Measurements from ENCODE around the gene TNNC2. TPM values are rescaled to one million over a fixed set of nuclear protein-coding genes. Genes with fewer than 3 reads are reported as not detected.
"Not testable (repeated sequence)": the region's sequence is repeated elsewhere in the genome, so short reads cannot be mapped to it uniquely, and the experiment has no call there.

The TNNC2 gene
- total RNA-seq (2021; fragmentation: NEBNext Ultra II Directional; extraction: Animal tissue kit (Norgen Biotek cat#: 25700)), result not detected
- long read RNA-seq, result 0 reads

DNA sequence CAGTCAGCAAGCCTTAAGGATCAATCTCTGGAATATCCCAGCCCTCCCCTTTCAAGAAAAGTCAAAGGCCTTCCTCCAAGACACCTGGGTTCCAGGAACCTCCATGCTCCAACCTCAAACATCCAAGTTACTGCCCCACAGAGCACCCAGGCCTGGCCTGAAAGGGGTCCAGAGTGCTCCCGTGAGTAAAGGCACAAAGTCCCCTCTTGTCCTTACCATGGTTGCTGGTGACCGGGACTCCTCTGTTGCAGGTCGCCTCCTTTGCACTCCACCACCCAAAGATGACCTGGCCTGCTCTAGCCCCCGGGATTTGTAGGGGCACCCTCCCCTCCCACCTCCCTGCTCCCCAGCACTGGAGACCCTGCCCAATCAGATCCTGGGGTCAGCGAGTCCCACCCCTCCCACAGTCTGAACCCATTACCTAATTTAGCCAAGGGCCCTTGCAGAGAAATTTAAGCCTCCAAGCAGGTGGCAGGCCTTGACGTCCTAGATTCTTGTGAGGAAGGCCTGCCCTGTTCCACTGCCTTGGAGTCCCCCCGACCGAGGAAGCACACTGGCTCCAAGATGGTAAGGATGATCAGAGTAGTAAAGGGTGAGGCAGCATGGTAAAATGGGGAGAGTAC is at the start of gene TNNC2:
Gene TNNC2 (minus strand): TSS at position 283 of the 623 bp plus-strand sequence. CDS start 64 bp downstream, at position 219.
- Mint-ChIP-seq H3K27me3 (ENCODE audit: insufficient read depth) (peaks cover 6% of the 10 kb centered on the region), H3K9me3 (no peaks in the 10 kb centered on the region), H3K4me3 (no peak within 1 kb of the TSS), H3K27ac (peak within 1 kb of the TSS; percentile 55), H3K36me3 (ENCODE audit: low read depth) (no peaks in the 10 kb centered on the region), H3K4me1 (ENCODE audit: low read depth) (peaks cover 37% of the 10 kb centered on the region)
- no peak for DNase-seq
- TF ChIP-seq, protein P1, sequence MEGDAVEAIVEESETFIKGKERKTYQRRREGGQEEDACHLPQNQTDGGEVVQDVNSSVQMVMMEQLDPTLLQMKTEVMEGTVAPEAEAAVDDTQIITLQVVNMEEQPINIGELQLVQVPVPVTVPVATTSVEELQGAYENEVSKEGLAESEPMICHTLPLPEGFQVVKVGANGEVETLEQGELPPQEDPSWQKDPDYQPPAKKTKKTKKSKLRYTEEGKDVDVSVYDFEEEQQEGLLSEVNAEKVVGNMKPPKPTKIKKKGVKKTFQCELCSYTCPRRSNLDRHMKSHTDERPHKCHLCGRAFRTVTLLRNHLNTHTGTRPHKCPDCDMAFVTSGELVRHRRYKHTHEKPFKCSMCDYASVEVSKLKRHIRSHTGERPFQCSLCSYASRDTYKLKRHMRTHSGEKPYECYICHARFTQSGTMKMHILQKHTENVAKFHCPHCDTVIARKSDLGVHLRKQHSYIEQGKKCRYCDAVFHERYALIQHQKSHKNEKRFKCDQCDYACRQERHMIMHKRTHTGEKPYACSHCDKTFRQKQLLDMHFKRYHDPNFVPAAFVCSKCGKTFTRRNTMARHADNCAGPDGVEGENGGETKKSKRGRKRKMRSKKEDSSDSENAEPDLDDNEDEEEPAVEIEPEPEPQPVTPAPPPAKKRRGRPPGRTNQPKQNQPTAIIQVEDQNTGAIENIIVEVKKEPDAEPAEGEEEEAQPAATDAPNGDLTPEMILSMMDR (IDR thresholded peaks at IDR 0.05), result no peak

DNA sequence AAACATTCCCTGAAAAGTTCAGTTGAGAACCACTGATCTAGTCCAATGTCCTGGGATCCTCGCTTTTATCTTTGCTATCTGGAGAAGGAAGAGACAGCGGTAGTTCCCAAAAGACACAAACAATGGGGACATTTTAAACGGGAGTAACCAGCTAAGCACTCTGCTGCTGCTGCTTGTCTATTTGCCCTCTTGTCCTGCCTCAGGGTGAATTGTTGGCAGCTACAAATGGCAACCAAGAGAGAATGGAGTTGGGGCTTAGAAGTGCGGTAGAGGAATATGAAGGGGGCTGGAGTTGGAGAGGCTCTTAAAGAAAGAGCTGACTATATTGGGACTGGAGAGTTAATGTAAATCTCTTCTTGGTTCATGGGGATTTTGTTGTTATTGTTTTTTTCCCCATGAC is 47.5 kb upstream of the TNNC2 start:
- no peaks in the 10 kb centered on the region for H3K9me3 Mint-ChIP-seq
- TF ChIP-seq, protein P1 (IDR thresholded peaks at IDR 0.05), result no peak
- DNase-seq, result no peak
- no peaks in the 10 kb centered on the region for H3K36me3 Mint-ChIP-seq (ENCODE audit: low read depth)
- peaks cover 8% of the 10 kb centered on the region; the same call in 1 of the 2 replicates for H3K4me1 Mint-ChIP-seq (ENCODE audit: low read depth)
- H3K27ac Mint-ChIP-seq, result no peak overlapping the region
- no peaks in the 10 kb centered on the region for H3K27me3 Mint-ChIP-seq (ENCODE audit: insufficient read depth)
- no peak overlapping the region for H3K4me3 Mint-ChIP-seq

DNA sequence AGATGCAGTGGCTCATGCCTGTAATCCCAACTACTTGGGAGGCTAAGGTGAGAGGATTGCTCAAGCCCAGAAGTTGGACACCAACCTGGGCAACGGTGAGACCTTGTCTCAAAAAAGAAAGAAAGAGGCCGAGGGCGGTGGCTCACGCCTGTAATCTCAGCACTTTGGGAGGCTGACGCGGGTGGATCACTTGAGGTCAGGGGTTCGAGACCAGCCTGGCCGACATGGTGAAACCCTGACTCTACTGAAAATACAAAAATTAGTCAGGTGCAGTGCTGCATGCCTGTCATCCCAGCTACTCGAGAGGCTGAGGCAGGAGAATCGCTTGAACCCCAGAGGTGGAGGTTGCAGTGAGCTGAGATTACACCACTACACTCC is 47.0 kb upstream of the TNNC2 start:
- not testable (repeated sequence) for H3K4me3 Mint-ChIP-seq; DNase-seq; H3K4me1 Mint-ChIP-seq (ENCODE audit: low read depth); H3K27ac Mint-ChIP-seq; H3K9me3 Mint-ChIP-seq; H3K27me3 Mint-ChIP-seq (ENCODE audit: insufficient read depth); H3K36me3 Mint-ChIP-seq (ENCODE audit: low read depth)

DNA sequence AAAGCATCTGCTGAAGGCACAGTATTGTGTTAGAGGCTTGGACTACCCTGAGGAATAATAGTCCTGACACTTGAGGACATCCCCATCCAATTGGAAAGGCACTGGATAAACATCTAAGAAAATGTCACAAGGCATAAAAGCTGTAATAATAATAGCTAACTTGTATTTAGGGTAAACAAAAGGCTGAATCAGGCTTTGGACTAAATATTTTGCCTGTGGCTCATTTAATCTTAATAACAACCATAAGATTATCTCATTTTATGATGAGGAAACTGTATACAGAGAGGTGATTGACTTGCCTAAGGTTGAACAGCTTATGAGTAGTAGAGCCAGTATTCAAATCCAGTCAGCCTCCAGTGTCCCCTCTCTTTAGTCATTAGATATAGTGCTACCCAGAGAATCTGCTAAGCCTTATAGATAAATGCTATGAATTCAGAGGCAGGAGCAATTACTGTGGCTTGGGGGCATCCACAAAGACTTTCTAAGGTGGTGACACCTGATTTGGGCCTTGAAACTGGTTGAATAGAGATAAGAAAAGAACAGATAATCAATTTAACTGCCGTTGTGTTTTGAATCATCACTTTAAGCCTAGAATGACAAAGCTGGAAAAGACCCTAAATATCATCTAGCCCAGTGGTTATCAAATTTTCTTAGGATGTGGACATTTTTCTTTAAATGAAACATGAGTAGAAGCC is 46.4 kb upstream of the TNNC2 start:
- Mint-ChIP-seq H3K9me3 (no peaks in the 10 kb centered on the region), H3K36me3 (ENCODE audit: low read depth) (no peaks in the 10 kb centered on the region), H3K4me3 (no peak overlapping the region), H3K27me3 (ENCODE audit: insufficient read depth) (no peaks in the 10 kb centered on the region), H3K27ac (no peak overlapping the region), H3K4me1 (ENCODE audit: low read depth) (peaks cover 8% of the 10 kb centered on the region; the same call in 1 of the 2 replicates)
- TF ChIP-seq, protein P1 (IDR thresholded peaks at IDR 0.05), result no peak
- peak; percentile 19 for DNase-seq

DNA sequence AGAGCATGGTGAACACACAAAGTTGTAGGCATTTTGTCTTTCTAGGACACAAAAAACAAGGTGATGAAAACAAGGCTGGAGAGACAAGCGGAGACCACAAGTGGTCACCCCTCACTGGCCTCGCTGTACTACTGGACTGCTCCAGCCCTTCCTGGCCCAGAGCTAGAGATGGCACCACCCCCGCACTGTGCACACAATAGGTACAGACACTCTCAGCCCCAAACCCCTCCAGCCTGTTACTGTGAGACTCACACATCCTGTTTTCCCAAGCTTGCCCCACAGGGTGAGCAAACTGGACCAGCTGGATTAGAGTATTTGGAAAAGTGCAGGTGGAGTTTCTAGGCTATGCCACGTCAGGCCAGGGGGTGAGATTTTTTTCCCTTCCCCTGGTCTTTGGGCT is 45.5 kb upstream of the TNNC2 start:
- TF ChIP-seq, protein P1 (IDR thresholded peaks at IDR 0.05), result no peak
- H3K36me3 Mint-ChIP-seq (ENCODE audit: low read depth), result no peaks in the 10 kb centered on the region
- H3K9me3 Mint-ChIP-seq, result no peaks in the 10 kb centered on the region
- DNase-seq, result no peak
- no peak overlapping the region for H3K4me3 Mint-ChIP-seq
- no peak overlapping the region for H3K27ac Mint-ChIP-seq
- no peaks in the 10 kb centered on the region for H3K27me3 Mint-ChIP-seq (ENCODE audit: insufficient read depth)
- peaks cover 16% of the 10 kb centered on the region for H3K4me1 Mint-ChIP-seq (ENCODE audit: low read depth)

DNA sequence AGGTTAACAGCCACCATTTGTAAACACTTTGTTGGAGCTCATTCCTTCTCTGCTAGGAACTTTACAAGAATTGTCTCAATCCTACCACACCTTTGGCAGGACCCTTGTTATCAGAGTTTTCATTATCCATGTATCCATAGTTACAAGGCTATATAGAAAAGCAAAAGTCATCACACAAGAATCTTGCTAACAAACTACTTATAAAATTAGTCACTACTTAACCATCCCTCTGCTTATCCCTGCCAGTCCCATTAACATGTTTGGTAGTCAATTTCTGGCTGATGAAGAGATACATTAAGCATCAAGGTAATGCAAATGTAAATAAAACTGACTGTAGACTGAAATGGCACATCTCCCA is 40.7 kb upstream of the TNNC2 start:
- Mint-ChIP-seq H3K36me3 (ENCODE audit: low read depth) (no peaks in the 10 kb centered on the region), H3K27ac (peak overlapping the region; percentile 97), H3K4me1 (ENCODE audit: low read depth) (peaks cover 21% of the 10 kb centered on the region), H3K4me3 (peak overlapping the region; percentile 50), H3K9me3 (no peaks in the 10 kb centered on the region), H3K27me3 (ENCODE audit: insufficient read depth) (no peaks in the 10 kb centered on the region)
- peak; percentile 87 for DNase-seq
- TF ChIP-seq, protein P1 (IDR thresholded peaks at IDR 0.05), result no peak
